ENCODE measurements around the gene PDZD7. TPM values are rescaled to one million over a fixed set of nuclear protein-coding genes. Genes with fewer than 3 reads are reported as not detected.

The PDZD7 gene
- total and polyA plus RNA-seq, 2 of the 8 experiments (the other 6 are each of a cell fraction or from before 2014, with no cell fraction given), result 0.88 to 1.6 TPM

DNA sequence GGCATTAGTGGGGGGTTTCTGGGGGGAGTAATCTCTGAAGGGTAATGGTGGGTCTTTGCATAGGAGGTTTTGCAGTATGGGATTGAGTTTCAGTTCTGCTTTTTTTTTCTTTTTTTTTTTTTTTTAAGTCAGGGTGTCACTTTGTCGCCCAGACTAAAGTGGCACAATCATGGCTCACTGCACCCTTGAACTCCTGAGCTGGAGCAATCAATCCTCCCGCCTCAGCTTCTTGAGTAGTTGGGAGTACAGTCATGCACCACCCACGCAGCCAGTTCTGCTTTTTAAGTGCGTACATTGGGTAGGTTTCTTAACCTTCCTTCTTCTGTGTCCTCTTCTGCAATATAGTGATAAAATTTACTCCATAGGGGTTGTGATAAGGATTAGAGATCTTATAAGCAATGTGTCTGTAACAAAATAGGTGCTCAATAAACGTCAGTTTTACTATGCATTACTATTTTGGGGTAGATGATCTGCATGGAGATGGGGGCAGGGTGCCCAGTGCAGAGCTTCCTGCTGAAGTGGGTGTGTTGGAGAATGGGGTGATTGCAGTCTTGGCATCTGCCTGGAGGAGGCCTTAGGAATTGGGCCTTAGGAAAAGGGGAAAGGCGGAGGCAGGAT lies 40.4 kb upstream of the PDZD7 start:
- Histone ChIP-seq H3K23me2 (ENCODE audit: low read depth, low read length) (peaks cover 13% of the 10 kb centered on the region; the same call in 1 of the 2 replicates), H2BK12ac (ENCODE audit: low read depth, low read length) (no peak overlapping the region), H2BK15ac (ENCODE audit: low read length) (no peak overlapping the region), H4K8ac (ENCODE audit: extremely low read depth, insufficient read depth, low read length) (no peak overlapping the region), H3K79me1 (ENCODE audit: low read depth, low read length) (no peaks in the 10 kb centered on the region), H3K18ac (ENCODE audit: extremely low read depth, low read length) (no peak overlapping the region), H3K4ac (replicated peaks; ENCODE audit: insufficient read length, low read depth, low read length) (no peak overlapping the region), H3K36me3 (ENCODE audit: control insufficient read depth in 2 of 4, insufficient read depth in 4 of 4, low read length in 3 of 4) (no peaks in the 10 kb centered on the region), H3K27me3 (replicated peaks in 1 of 4; ENCODE audit: control insufficient read depth in 3 of 4, extremely low read depth in 1 of 4, insufficient read depth in 3 of 4, low read length in 3 of 4) (peaks cover 11 to 55% (median 45%) of the 10 kb centered on the region in 4 experiments), H4K5ac (ENCODE audit: insufficient read length, low read depth, low read length) (no peak overlapping the region), H3K27ac (ENCODE audit: low read depth, low read length) (no peak overlapping the region), H2BK120ac (replicated peaks; ENCODE audit: low read depth, low read length) (no peak overlapping the region), H2AK5ac (ENCODE audit: low read depth, low read length) (no peak overlapping the region; the same call in 1 of the 2 replicates), H4K20me1 (replicated peaks in 1 of 2; ENCODE audit: control insufficient read depth in 1 of 2, insufficient read depth in 2 of 2, low read length in 2 of 2) (peaks cover 0 to 1% of the 10 kb centered on the region in 2 experiments), H3K9ac (replicated peaks in 1 of 4; ENCODE audit: extremely low read depth in 1 of 4, low read depth in 3 of 4, low read length in 3 of 4) (no peak overlapping the region), H2BK20ac (ENCODE audit: low read length) (no peak overlapping the region), H3K4me2 (ENCODE audit: insufficient read depth in 1 of 2, low read depth in 2 of 2, low read length in 2 of 2) (no peak overlapping the region), H2AFZ (ENCODE audit: low read length) (no peak overlapping the region), H3K4me3 (ENCODE audit: extremely low read depth in 1 of 4, insufficient read depth in 2 of 4, low read depth in 3 of 4, low read length in 4 of 4) (no peak overlapping the region), H3K4me1 (replicated peaks in 1 of 4; ENCODE audit: control insufficient read depth in 3 of 4, insufficient read depth in 4 of 4, low read length in 3 of 4) (peaks cover 0 to 15% (median 5%) of the 10 kb centered on the region in 4 experiments; a peak in 6 of 7 replicates), H3K9me3 (ENCODE audit: insufficient read depth in 2 of 2, low read depth in 1 of 2, low read length in 1 of 2) (no peaks in the 10 kb centered on the region), H3K56ac (replicated peaks; ENCODE audit: insufficient read length, low read depth, low read length) (no peak overlapping the region), H3K79me2 (ENCODE audit: control insufficient read depth in 1 of 2, insufficient read depth in 2 of 2, low read length in 2 of 2) (no peaks in the 10 kb centered on the region), H4K91ac (replicated peaks; ENCODE audit: insufficient read length, low read length) (no peak overlapping the region), H2BK5ac (ENCODE audit: low read depth, low read length) (no peak overlapping the region), H3K14ac (ENCODE audit: insufficient read length) (no peak overlapping the region), H3K23ac (ENCODE audit: insufficient read length) (no peak overlapping the region)
- TF ChIP-seq RNF2 (IDR thresholded peaks at IDR 0.05; ENCODE audit: borderline replicate concordance, low read depth, low read length, missing control alignments, poor library complexity, severe bottlenecking) (no peak), CHD1 (IDR thresholded peaks at IDR 0.05; ENCODE audit: low read depth, low read length) (no peak), POU5F1 (IDR thresholded peaks at IDR 0.05; ENCODE audit: low read depth, low read length) (no peak), SIN3A (conservative IDR thresholded peaks at IDR 0.05 in 1 of 2, IDR thresholded peaks at IDR 0.05 in 1 of 2; ENCODE audit: low read depth in 1 of 2, low read length in 2 of 2) (no peak), HDAC6 (IDR thresholded peaks at IDR 0.05; ENCODE audit: low read depth, low read length) (no peak), YY1 (IDR thresholded peaks at IDR 0.05; ENCODE audit: low read depth, low read length) (no peak), SIRT6 (IDR thresholded peaks at IDR 0.05; ENCODE audit: low read length) (no peak), TCF12 (IDR thresholded peaks at IDR 0.05; ENCODE audit: low read depth, low read length) (no peak), SIX5 (IDR thresholded peaks at IDR 0.05; ENCODE audit: low read depth, low read length) (no peak), SUZ12 (IDR thresholded peaks at IDR 0.05; ENCODE audit: low read length) (no peak), RFX5 (IDR thresholded peaks at IDR 0.05; ENCODE audit: borderline replicate concordance, low read depth, low read length) (no peak), KDM5A (IDR thresholded peaks at IDR 0.05; ENCODE audit: low read length) (no peak), ASH2L (IDR thresholded peaks at IDR 0.05; ENCODE audit: low read length) (no peak), GTF2F1 (IDR thresholded peaks at IDR 0.05; ENCODE audit: borderline replicate concordance, low read depth, low read length) (no peak)
- no peak for DNase-seq (ENCODE audit: low read depth in 1 of 2, low spot score in 2 of 2)
- no peak for FAIRE-seq
- WGBS, 2 experiments (ENCODE audit: extremely low coverage in 1 of 2, insufficient coverage in 1 of 2, insufficient read length in 1 of 2, insufficient replicate concordance in 2 of 2, low coverage in 1 of 2, low lambda C conversion rate in 2 of 2, missing lambda C conversion rate in 1 of 2), result 72% methylated on average over 6 of the region's 6 CpGs; no CpG with 5 or more reads in 1 of the 2 experiments
- ChIA-PET CTCF (ENCODE audit: partially characterized antibody) (interaction anchor here (0.9 to 59.5 kb wide), 7 partner anchors 3 to 182 kb away, joined by 3 to 2176 read pairs (median 9); partner anchors contain the start of genes KAZALD1, PDZD7 and SFXN3), POLR2A (ENCODE audit: partially characterized antibody) (interaction anchor here (0.6 to 1.5 kb wide), 2 partner anchors 21 to 823 kb away, joined by 4 read pairs; no protein-coding TSS in a partner anchor)

Data from H1 (cell line).